ENCODE data around the gene ERP27.

- TF ChIP-seq CTCF (IDR thresholded peaks at IDR 0.05) (no peak), POLR2A (IDR thresholded peaks at IDR 0.05) (no peak)
These were observed 8.5 kb upstream of the ERP27 start for GRCh38 chr12:14946861-14947260.

Measured in body of pancreas (tissue), 4 donors.